HPDE6-E6E7 (cell line): ENCODE results near the gene TCF25.
"Not testable (repeated sequence)": the region's sequence is repeated elsewhere in the genome, so short reads cannot be mapped to it uniquely, and the experiment has no call there.

Experiments
- DNase-seq: peaks from one replicate; pipeline ENCODE4 v3.0.0; 2011; ENCODE audit warnings: missing footprints; ENCODE audit errors: extremely low spot score

The TCF25 gene

GRCh38 chr16:89879123-89879522, 5.7 kb downstream of the TCF25 start:
- DNase-seq: not testable (repeated sequence)

GRCh38 chr16:89880477-89881367, 7.3 kb downstream of the TCF25 start:
- peak; percentile 97 for DNase-seq

- no peak for DNase-seq
Measured at GRCh38 chr16:89881368-89881730, 8.0 kb downstream of the TCF25 start.

GRCh38 chr16:89883346-89884040, 10.1 kb downstream of the TCF25 start:
- no peak for DNase-seq

- DNase-seq: no peak
Measured at GRCh38 chr16:89884041-89884421, 10.6 kb downstream of the TCF25 start.

GRCh38 chr16:89887243-89887642, 13.9 kb downstream of the TCF25 start:
- no peak for DNase-seq

- no peak for DNase-seq
Measured at GRCh38 chr16:89890200-89890599, 16.8 kb downstream of the TCF25 start.

- DNase-seq: no peak
Measured at GRCh38 chr16:89890886-89891657, 17.7 kb downstream of the TCF25 start.

- DNase-seq: no peak
Measured at GRCh38 chr16:89892055-89892630, 18.8 kb downstream of the TCF25 start.

GRCh38 chr16:89892635-89893034, 19.2 kb downstream of the TCF25 start:
- no peak for DNase-seq

- DNase-seq: no peak
Measured at GRCh38 chr16:89893642-89894548, 20.5 kb downstream of the TCF25 start.

- DNase-seq: no peak
Measured at GRCh38 chr16:89895482-89896250, 22.3 kb downstream of the TCF25 start.

- no peak for DNase-seq
Measured at GRCh38 chr16:89897204-89897603, 23.8 kb downstream of the TCF25 start.

- no peak for DNase-seq
Measured at GRCh38 chr16:89898201-89898967, 25.0 kb downstream of the TCF25 start.

GRCh38 chr16:89899879-89900481, 26.6 kb downstream of the TCF25 start:
- DNase-seq: no peak

GRCh38 chr16:89900885-89901284, 27.5 kb downstream of the TCF25 start:
- DNase-seq: no peak

- DNase-seq: no peak
Measured at GRCh38 chr16:89902980-89903379, 29.6 kb downstream of the TCF25 start.

- no peak for DNase-seq
Measured at GRCh38 chr16:89903908-89904515, 30.6 kb downstream of the TCF25 start.
